Ectodermal cell (in vitro differentiated cells): Measurements from ENCODE around the gene GCGR.

ENCODE experiments used
- H3K27ac ChIP-seq: 2 replicates; pipeline ENCODE4 v1.7.0; 2013; ENCODE audit warnings: mild to moderate bottlenecking, low read depth, low read length; ENCODE audit not compliant: insufficient read depth, poor library complexity, severe bottlenecking
- H3K27me3 ChIP-seq: 2 replicates; pipeline ENCODE4 v1.7.0; 2013; ENCODE audit warnings: mild to moderate bottlenecking, low read length; ENCODE audit not compliant: insufficient read depth, control insufficient read depth, poor library complexity, severe bottlenecking
- H3K36me3 ChIP-seq: one replicate; pipeline ENCODE4 v1.7.0; 2013; ENCODE audit warnings: low read length; ENCODE audit not compliant: control insufficient read depth, insufficient read depth
- H3K4me1 ChIP-seq: one replicate; pipeline ENCODE4 v1.7.0; 2013; ENCODE audit warnings: low read length; ENCODE audit not compliant: control insufficient read depth, insufficient read depth
- H3K4me3 ChIP-seq: 2 replicates; pipeline ENCODE4 v1.7.0; 2013; ENCODE audit warnings: low read depth, low read length, control low read depth; ENCODE audit not compliant: insufficient read depth
- H3K9me3 ChIP-seq: 2 replicates; pipeline ENCODE4 v1.7.0; 2013; ENCODE audit warnings: mild to moderate bottlenecking, low read length, moderate library complexity; ENCODE audit not compliant: control insufficient read depth
- WGBS, 2 experiments: methylation state at CpG; one replicate each; pipeline ENCODE4 v1.1.7; 2013; ENCODE audit warnings: missing lambda C conversion rate in 2 of 2; 5-methylcytosine and 5-hydroxymethylcytosine counted together

Gene GCGR

DNA sequence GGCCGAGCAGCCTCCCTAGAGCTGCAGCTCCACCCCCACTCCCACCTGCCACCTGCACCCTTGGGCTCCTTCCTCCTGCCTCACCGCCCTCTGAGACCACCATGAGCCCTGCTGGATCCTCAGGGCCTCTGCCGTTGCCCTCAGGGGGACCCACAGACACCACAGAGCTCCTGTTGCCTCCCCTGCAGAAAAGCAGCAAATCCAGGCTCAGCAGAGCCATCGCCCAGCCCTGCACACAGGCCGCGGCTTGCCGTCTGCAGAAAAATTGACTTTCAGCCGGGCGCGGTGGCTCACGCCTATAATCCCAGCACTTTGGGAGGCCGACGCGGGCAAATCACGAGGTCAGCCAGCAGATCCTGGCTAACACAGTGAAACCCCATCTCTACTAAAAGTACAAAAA is 37.9 kb downstream of the GCGR start:
- no peak overlapping the region for H3K27ac ChIP-seq
- H3K36me3 ChIP-seq: peaks cover 35% of the 10 kb centered on the region
- H3K4me3 ChIP-seq: no peak overlapping the region
- 95% methylated on average over 15 of the region's 15 CpGs for WGBS, 2 experiments
- H3K4me1 ChIP-seq: peaks cover 6% of the 10 kb centered on the region
- H3K9me3 ChIP-seq: no peaks in the 10 kb centered on the region
- H3K27me3 ChIP-seq: no peaks in the 10 kb centered on the region

- Histone ChIP-seq H3K4me3 (no peak overlapping the region), H3K27me3 (no peaks in the 10 kb centered on the region), H3K4me1 (peaks cover 6% of the 10 kb centered on the region), H3K27ac (no peak overlapping the region), H3K9me3 (no peaks in the 10 kb centered on the region), H3K36me3 (peaks cover 40% of the 10 kb centered on the region)
- WGBS, 2 experiments: 93 to 95% methylated on average over 11 of the region's 11 CpGs
These were observed 38.4 kb downstream of the GCGR start for GRCh38 chr17:81842378-81842724.

GRCh38 chr17:81842725-81843504 is 39.0 kb downstream of the GCGR start:
- Histone ChIP-seq H3K27me3 (no peaks in the 10 kb centered on the region), H3K36me3 (peaks cover 42% of the 10 kb centered on the region), H3K27ac (no peak overlapping the region), H3K4me3 (no peak overlapping the region), H3K4me1 (peaks cover 6% of the 10 kb centered on the region), H3K9me3 (no peaks in the 10 kb centered on the region)
- 95 to 96% methylated on average over 21 of the region's 21 CpGs for WGBS, 2 experiments

GRCh38 chr17:81843713-81844326 is 39.9 kb downstream of the GCGR start:
- Histone ChIP-seq H3K4me1 (peaks cover 3% of the 10 kb centered on the region), H3K4me3 (no peak overlapping the region), H3K27ac (no peak overlapping the region), H3K36me3 (peaks cover 46% of the 10 kb centered on the region), H3K9me3 (no peaks in the 10 kb centered on the region), H3K27me3 (no peaks in the 10 kb centered on the region)
- WGBS, 2 experiments: 95 to 96% methylated on average over 30 of the region's 30 CpGs

GRCh38 chr17:81844327-81844851 is 40.4 kb downstream of the GCGR start:
- no peaks in the 10 kb centered on the region for H3K4me1 ChIP-seq
- WGBS, 2 experiments: 94% methylated on average over 14 of the region's 14 CpGs
- peaks cover 46% of the 10 kb centered on the region for H3K36me3 ChIP-seq
- no peak overlapping the region for H3K27ac ChIP-seq
- no peaks in the 10 kb centered on the region for H3K27me3 ChIP-seq
- H3K9me3 ChIP-seq: no peaks in the 10 kb centered on the region
- H3K4me3 ChIP-seq: no peak overlapping the region

GRCh38 chr17:81844887-81845286 is 40.9 kb downstream of the GCGR start:
- no peaks in the 10 kb centered on the region for H3K27me3 ChIP-seq
- no peak overlapping the region for H3K4me3 ChIP-seq

DNA sequence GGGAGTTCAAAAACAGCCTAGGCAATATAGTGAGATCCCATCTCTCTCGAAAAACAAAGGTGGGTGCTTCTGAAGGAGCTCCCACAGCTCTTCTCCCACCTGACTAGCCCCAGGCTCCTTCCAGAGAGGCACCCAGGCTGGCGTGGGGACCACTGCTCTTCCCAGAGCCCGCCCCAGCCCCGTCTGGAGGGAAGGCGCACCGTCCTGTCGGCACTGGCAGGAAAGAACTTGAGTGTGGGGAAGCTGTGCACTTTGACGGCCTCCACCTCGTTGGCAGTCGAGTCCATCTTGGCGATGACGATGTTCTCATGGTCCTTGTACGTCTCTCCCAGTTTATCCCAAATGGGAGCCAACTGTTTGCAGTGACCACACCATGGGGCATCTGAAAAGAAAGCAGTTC is 41.4 kb downstream of the GCGR start:
- Histone ChIP-seq H3K9me3 (no peaks in the 10 kb centered on the region), H3K27ac (no peak overlapping the region), H3K27me3 (no peaks in the 10 kb centered on the region), H3K4me3 (no peak overlapping the region), H3K36me3 (peaks cover 46% of the 10 kb centered on the region), H3K4me1 (no peaks in the 10 kb centered on the region)
- 91 to 92% methylated on average over 13 of the region's 13 CpGs for WGBS, 2 experiments

More at GRCh38 chr17:81844887-81845286, 40.9 kb downstream of the GCGR start:
- WGBS, 2 experiments: 95% methylated on average over 13 of the region's 13 CpGs
- no peaks in the 10 kb centered on the region for H3K9me3 ChIP-seq
- peaks cover 46% of the 10 kb centered on the region for H3K36me3 ChIP-seq
- H3K27ac ChIP-seq: no peak overlapping the region
- H3K4me1 ChIP-seq: no peaks in the 10 kb centered on the region

GRCh38 chr17:81845881-81846742 is 42.2 kb downstream of the GCGR start:
- WGBS, 2 experiments: 96% methylated on average over 38 of the region's 38 CpGs
- Histone ChIP-seq H3K27ac (no peak overlapping the region), H3K4me3 (no peak overlapping the region), H3K4me1 (no peaks in the 10 kb centered on the region), H3K27me3 (no peaks in the 10 kb centered on the region), H3K36me3 (peaks cover 51% of the 10 kb centered on the region), H3K9me3 (no peaks in the 10 kb centered on the region)

DNA sequence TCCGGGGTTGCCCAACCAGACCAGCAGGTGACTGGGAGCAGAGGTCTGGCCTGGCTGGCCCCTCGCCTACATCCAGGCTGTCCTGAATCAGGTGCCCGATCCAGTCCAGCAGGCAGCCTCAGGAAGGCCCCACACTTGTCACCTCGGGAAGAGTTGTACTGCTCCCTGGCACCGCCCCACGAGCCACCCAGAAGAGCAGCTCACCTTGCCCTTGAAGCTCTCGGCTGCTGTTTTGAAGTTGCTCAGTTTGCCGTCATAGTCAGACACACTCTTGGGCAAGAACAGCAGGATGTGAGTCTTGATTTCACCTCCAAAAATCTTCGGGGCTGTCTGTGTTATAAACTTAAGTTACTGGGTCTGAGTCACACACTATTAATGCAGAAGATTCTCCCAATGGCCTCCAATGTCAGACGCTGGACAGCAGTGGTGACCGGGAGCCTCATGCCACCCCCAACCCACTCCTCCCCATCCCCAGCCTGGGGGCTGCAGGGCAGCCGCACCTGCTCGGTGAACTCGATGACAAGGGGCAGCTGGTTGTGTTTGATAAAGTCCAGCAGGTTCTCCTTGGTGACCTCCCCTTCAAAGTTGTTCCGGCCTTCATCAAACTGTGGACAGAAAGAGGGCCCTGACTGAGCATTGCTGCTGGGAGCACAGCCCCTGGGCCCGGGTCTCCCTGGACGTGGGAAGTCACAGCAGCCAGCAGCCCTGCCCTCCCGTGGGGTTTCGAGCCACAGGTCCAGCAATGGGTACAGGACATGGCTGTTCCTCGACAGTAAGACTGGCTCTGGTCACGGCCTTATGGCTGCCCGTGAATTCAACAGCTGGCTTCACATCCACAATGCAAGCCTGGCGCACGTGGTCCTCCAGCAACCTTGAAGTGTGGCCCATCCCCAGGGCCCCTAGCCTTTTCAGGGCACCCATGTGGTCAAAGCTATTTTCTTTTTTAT is 43.1 kb downstream of the GCGR start:
- H3K4me1 ChIP-seq: no peaks in the 10 kb centered on the region
- no peak overlapping the region for H3K4me3 ChIP-seq
- H3K9me3 ChIP-seq: no peaks in the 10 kb centered on the region
- no peak overlapping the region for H3K27ac ChIP-seq
- H3K36me3 ChIP-seq: peaks cover 59% of the 10 kb centered on the region
- no peaks in the 10 kb centered on the region for H3K27me3 ChIP-seq
- 93 to 94% methylated on average over 24 of the region's 24 CpGs for WGBS, 2 experiments
